GM23338 (cell line): Measurements from ENCODE around the gene ASAP2. TPM values are rescaled to one million over a fixed set of nuclear protein-coding genes. Genes with fewer than 3 reads are reported as not detected.

Source experiments
- ATAC-seq: fragments of 200-7000 bp; cut with Tn5 transposase; 3 replicates; pipeline ENCODE4 v1.9.1; 2020
- DNase-seq: peaks from one replicate; pipeline ENCODE4 v3.0.0-alpha.2; 2015; ENCODE audit warnings: low spot score
- H2AFZ ChIP-seq: fragments of 200-600 bp; sonication (generic); 2 replicates; pipeline ENCODE4 v1.8.0; 2016; ENCODE audit warnings: antibody characterized with exemption, mild to moderate bottlenecking, moderate library complexity
- H3F3A ChIP-seq: fragments of 200-600 bp; sonication (generic); replicated peaks from 2 replicates; pipeline ENCODE4 v1.8.0; 2017; ENCODE audit warnings: antibody characterized with exemption, mixed run types, low read depth
- H3K27ac ChIP-seq: fragments of 200-600 bp; sonication (generic); 2 replicates; pipeline ENCODE4 v1.6.1; 2016; ENCODE audit warnings: low read depth
- H3K27me3 ChIP-seq: fragments of 200-600 bp; sonication (generic); 2 replicates; pipeline ENCODE4 v1.8.0; 2016; ENCODE audit warnings: mild to moderate bottlenecking, mixed run types, moderate library complexity; ENCODE audit not compliant: insufficient read depth
- H3K36me3 ChIP-seq: fragments of 200-600 bp; sonication (generic); 2 replicates; pipeline ENCODE4 v1.8.0; 2016; ENCODE audit warnings: mild to moderate bottlenecking; ENCODE audit not compliant: insufficient read depth
- H3K4me1 ChIP-seq: fragments of 200-600 bp; sonication (generic); 2 replicates; pipeline ENCODE4 v1.8.0; 2016; ENCODE audit warnings: mild to moderate bottlenecking, moderate library complexity; ENCODE audit not compliant: insufficient read depth
- H3K4me2 ChIP-seq: fragments of 200-600 bp; sonication (generic); 2 replicates; pipeline ENCODE4 v1.7.1; 2017; ENCODE audit warnings: mixed run types
- H3K4me3 ChIP-seq: fragments of 200-600 bp; sonication (generic); 2 replicates; pipeline ENCODE4 v1.6.1; 2016; ENCODE audit warnings: mixed run types
- H3K79me2 ChIP-seq: fragments of 200-600 bp; sonication (generic); replicated peaks from 2 replicates; pipeline ENCODE4 v1.8.0; 2017; ENCODE audit warnings: mild to moderate bottlenecking; ENCODE audit not compliant: insufficient read depth
- H3K9me2 ChIP-seq: fragments of 200-600 bp; sonication (generic); 2 replicates; pipeline ENCODE4 v1.8.0; 2017; ENCODE audit not compliant: insufficient read depth
- H4K20me1 ChIP-seq: fragments of 200-600 bp; sonication (generic); replicated peaks from 2 replicates; pipeline ENCODE4 v1.8.0; 2017; ENCODE audit warnings: mild to moderate bottlenecking; ENCODE audit not compliant: insufficient read depth
- H3K27ac Mint-ChIP-seq: 2 replicates; pipeline ENCODE4 v1.8.0; 2020; ENCODE audit warnings: inconsistent platforms, mild to moderate bottlenecking, moderate library complexity, mixed read lengths
- H3K27me3 Mint-ChIP-seq: 3 replicates; pipeline ENCODE4 v1.8.0; 2022; ENCODE audit warnings: low read depth, mild to moderate bottlenecking, moderate library complexity, mixed read lengths, inconsistent platforms; ENCODE audit not compliant: insufficient read depth, poor library complexity
- H3K36me3 Mint-ChIP-seq: 3 replicates; pipeline ENCODE4 v1.8.0; 2021; ENCODE audit warnings: low read depth, mild to moderate bottlenecking, inconsistent platforms, moderate library complexity, mixed read lengths
- H3K4me1 Mint-ChIP-seq: 3 replicates; pipeline ENCODE4 v1.8.0; 2020; ENCODE audit warnings: mild to moderate bottlenecking, inconsistent platforms, mixed read lengths
- H3K4me3 Mint-ChIP-seq: 3 replicates; pipeline ENCODE4 v1.8.0; 2021; ENCODE audit warnings: moderate library complexity, mild to moderate bottlenecking, inconsistent platforms, mixed read lengths
- H3K9me3 Mint-ChIP-seq: 3 replicates; pipeline ENCODE4 v1.8.0; 2020; ENCODE audit warnings: moderate library complexity, mild to moderate bottlenecking, inconsistent platforms, mixed read lengths
- CREB1 ChIP-seq: fragments of 250-450 bp; sonication (Bioruptor Pico); IDR thresholded peaks from 2 replicates; pipeline ENCODE4 v1.5.0; 2020; ENCODE audit warnings: low read depth, mild to moderate bottlenecking, moderate library complexity
- EZH2 ChIP-seq: fragments of 200-600 bp; sonication (generic); IDR thresholded peaks from one replicate; pipeline ENCODE4 v1.8.0; 2017; ENCODE audit warnings: antibody characterized with exemption, mild to moderate bottlenecking, low read depth; ENCODE audit not compliant: unreplicated experiment
- EZH2phosphoT487 ChIP-seq: fragments of 200-600 bp; sonication (generic); IDR thresholded peaks from one replicate; pipeline ENCODE4 v1.8.1; 2018; ENCODE audit warnings: antibody characterized with exemption; ENCODE audit not compliant: unreplicated experiment
- JUNB ChIP-seq: IDR thresholded peaks from one replicate; pipeline ENCODE4 v1.6.1; 2016; ENCODE audit warnings: antibody characterized with exemption; ENCODE audit not compliant: unreplicated experiment
- NANOG ChIP-seq: IDR thresholded peaks from 2 replicates; pipeline ENCODE4 v1.6.1; 2016; ENCODE audit warnings: antibody characterized with exemption, borderline replicate concordance
- POLR2AphosphoS5 ChIP-seq: IDR thresholded peaks from 2 replicates; pipeline ENCODE4 v1.6.1; 2016; ENCODE audit warnings: antibody characterized with exemption, low read depth
- STAT1 ChIP-seq: IDR thresholded peaks from one replicate; pipeline ENCODE4 v1.6.1; 2016; ENCODE audit warnings: antibody characterized with exemption; ENCODE audit not compliant: unreplicated experiment
- ZNF114 ChIP-seq: fragments of 250-450 bp; sonication (Bioruptor Pico); IDR thresholded peaks from 2 replicates; pipeline ENCODE4 v1.5.0; 2020; ENCODE audit warnings: mild to moderate bottlenecking, moderate library complexity
- ZNF331 ChIP-seq: fragments of 250-450 bp; sonication (Bioruptor Pico); IDR thresholded peaks from 2 replicates; pipeline ENCODE4 v1.5.0; 2020; ENCODE audit warnings: low read depth, mild to moderate bottlenecking, moderate library complexity
- polyA plus RNA-seq: library from polyadenylated mRNA; unstranded; fragments of >200 nt; fragmentation: Nextera tagmentation; extraction: Ambion mirVana; gene quantifications from 2 replicates; pipeline ENCODE4 v1.2.1, GENCODE V29; 2016
- total RNA-seq: library from RNA; depleted of rRNA; stranded (reverse); fragments of >200 nt; shearing (Covaris generic); gene quantifications from 2 replicates; pipeline ENCODE4 v1.2.3, GENCODE V29; 2014
- TF ChIP-seq, protein P1 (sequence below): IDR thresholded peaks from 2 replicates; pipeline ENCODE4 v1.6.1; 2016; ENCODE audit warnings: antibody characterized with exemption
- TF ChIP-seq, protein P2 (sequence below): fragments of 250-450 bp; sonication (Bioruptor Pico); IDR thresholded peaks from 2 replicates; pipeline ENCODE4 v1.5.0; 2020; ENCODE audit warnings: mild to moderate bottlenecking, moderate library complexity
- TF ChIP-seq, protein P3 (sequence below), 2 experiments: fragments of 200-600 bp in 1 of 2; sonication (generic) in 1 of 2; conservative IDR thresholded peaks; 2 replicates each; pipeline versions ENCODE4 v1.5.1 to v1.6.1; 2016 to 2017; ENCODE audit warnings: antibody characterized with exemption in 2 of 2, low read depth in 2 of 2, mild to moderate bottlenecking in 2 of 2, moderate library complexity in 1 of 2
- TF ChIP-seq, protein P4 (sequence below): IDR thresholded peaks from one replicate; pipeline ENCODE4 v1.6.1; 2018; ENCODE audit warnings: antibody characterized with exemption; ENCODE audit not compliant: unreplicated experiment

ASAP2 gene
- total and polyA plus RNA-seq, 2 experiments from 2014 or later, result 2.6 to 15.6 TPM

DNA sequence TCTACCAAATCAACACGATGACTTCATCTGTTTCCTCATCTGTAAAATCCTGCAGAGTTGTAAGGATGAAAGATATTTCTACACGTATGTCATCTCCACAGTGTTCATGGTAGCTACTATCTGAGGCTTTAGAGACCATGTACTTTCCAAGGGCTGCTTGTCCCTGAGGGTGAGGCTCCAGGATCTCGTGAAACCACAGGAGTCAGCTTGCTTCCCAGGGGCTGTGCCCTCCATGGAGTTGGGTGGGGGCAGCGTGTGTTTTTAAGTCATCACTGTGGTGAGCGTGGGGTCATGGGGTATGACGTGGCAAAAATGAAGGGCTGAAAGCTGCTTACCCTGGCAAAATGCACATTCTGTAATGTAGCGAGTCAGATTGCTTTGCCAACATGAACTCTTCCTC, 81.6 kb downstream of the ASAP2 start:
- H3K79me2 ChIP-seq, result peaks cover 14% of the 10 kb centered on the region; the same call in 1 of the 2 replicates

More for the DNA sequence above, 81.6 kb downstream of the ASAP2 start:
- no peaks in the 10 kb centered on the region for H3K27me3 ChIP-seq
- DNase-seq, result no peak
- no peaks in the 10 kb centered on the region; the same call in 1 of the 2 replicates for H4K20me1 ChIP-seq
- ATAC-seq, result no peak
- peaks cover 14% of the 10 kb centered on the region for H3K36me3 Mint-ChIP-seq
- H3K4me1 ChIP-seq, result peaks cover 17% of the 10 kb centered on the region
- H3K4me1 Mint-ChIP-seq, result peaks cover 31% of the 10 kb centered on the region
- no peak overlapping the region for H3K4me3 Mint-ChIP-seq
- H3K4me3 ChIP-seq, result no peak overlapping the region
- no peaks in the 10 kb centered on the region for H3K9me3 Mint-ChIP-seq
- TF ChIP-seq, protein P1, sequence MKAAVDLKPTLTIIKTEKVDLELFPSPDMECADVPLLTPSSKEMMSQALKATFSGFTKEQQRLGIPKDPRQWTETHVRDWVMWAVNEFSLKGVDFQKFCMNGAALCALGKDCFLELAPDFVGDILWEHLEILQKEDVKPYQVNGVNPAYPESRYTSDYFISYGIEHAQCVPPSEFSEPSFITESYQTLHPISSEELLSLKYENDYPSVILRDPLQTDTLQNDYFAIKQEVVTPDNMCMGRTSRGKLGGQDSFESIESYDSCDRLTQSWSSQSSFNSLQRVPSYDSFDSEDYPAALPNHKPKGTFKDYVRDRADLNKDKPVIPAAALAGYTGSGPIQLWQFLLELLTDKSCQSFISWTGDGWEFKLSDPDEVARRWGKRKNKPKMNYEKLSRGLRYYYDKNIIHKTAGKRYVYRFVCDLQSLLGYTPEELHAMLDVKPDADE, result no peak
- TF ChIP-seq, protein P2, sequence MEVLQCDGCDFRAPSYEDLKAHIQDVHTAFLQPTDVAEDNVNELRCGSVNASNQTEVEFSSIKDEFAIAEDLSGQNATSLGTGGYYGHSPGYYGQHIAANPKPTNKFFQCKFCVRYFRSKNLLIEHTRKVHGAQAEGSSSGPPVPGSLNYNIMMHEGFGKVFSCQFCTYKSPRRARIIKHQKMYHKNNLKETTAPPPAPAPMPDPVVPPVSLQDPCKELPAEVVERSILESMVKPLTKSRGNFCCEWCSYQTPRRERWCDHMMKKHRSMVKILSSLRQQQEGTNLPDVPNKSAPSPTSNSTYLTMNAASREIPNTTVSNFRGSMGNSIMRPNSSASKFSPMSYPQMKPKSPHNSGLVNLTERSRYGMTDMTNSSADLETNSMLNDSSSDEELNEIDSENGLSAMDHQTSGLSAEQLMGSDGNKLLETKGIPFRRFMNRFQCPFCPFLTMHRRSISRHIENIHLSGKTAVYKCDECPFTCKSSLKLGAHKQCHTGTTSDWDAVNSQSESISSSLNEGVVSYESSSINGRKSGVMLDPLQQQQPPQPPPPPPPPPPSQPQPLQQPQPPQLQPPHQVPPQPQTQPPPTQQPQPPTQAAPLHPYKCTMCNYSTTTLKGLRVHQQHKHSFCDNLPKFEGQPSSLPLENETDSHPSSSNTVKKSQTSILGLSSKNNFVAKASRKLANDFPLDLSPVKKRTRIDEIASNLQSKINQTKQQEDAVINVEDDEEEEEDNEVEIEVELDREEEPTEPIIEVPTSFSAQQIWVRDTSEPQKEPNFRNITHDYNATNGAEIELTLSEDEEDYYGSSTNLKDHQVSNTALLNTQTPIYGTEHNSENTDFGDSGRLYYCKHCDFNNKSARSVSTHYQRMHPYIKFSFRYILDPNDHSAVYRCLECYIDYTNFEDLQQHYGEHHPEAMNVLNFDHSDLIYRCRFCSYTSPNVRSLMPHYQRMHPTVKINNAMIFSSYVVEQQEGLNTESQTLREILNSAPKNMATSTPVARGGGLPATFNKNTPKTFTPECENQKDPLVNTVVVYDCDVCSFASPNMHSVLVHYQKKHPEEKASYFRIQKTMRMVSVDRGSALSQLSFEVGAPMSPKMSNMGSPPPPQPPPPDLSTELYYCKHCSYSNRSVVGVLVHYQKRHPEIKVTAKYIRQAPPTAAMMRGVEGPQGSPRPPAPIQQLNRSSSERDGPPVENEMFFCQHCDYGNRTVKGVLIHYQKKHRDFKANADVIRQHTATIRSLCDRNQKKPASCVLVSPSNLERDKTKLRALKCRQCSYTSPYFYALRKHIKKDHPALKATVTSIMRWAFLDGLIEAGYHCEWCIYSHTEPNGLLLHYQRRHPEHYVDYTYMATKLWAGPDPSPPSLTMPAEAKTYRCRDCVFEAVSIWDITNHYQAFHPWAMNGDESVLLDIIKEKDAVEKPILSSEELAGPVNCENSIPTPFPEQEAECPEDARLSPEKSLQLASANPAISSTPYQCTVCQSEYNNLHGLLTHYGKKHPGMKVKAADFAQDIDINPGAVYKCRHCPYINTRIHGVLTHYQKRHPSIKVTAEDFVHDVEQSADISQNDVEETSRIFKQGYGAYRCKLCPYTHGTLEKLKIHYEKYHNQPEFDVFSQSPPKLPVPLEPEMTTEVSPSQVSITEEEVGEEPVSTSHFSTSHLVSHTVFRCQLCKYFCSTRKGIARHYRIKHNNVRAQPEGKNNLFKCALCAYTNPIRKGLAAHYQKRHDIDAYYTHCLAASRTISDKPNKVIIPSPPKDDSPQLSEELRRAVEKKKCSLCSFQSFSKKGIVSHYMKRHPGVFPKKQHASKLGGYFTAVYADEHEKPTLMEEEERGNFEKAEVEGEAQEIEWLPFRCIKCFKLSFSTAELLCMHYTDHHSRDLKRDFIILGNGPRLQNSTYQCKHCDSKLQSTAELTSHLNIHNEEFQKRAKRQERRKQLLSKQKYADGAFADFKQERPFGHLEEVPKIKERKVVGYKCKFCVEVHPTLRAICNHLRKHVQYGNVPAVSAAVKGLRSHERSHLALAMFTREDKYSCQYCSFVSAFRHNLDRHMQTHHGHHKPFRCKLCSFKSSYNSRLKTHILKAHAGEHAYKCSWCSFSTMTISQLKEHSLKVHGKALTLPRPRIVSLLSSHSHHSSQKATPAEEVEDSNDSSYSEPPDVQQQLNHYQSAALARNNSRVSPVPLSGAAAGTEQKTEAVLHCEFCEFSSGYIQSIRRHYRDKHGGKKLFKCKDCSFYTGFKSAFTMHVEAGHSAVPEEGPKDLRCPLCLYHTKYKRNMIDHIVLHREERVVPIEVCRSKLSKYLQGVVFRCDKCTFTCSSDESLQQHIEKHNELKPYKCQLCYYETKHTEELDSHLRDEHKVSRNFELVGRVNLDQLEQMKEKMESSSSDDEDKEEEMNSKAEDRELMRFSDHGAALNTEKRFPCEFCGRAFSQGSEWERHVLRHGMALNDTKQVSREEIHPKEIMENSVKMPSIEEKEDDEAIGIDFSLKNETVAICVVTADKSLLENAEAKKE, result no peak
- TF ChIP-seq CREB1 (CRISPR knock-in tag), result no peak
- no peak for TF ChIP-seq JUNB
- TF ChIP-seq STAT1, result no peak
- no peak for TF ChIP-seq POLR2AphosphoS5
- no peak for TF ChIP-seq NANOG
- no peak for TF ChIP-seq ZNF114 (CRISPR knock-in tag)
- TF ChIP-seq EZH2phosphoT487, result no peak
- no peak for TF ChIP-seq EZH2
- TF ChIP-seq, protein P3, sequence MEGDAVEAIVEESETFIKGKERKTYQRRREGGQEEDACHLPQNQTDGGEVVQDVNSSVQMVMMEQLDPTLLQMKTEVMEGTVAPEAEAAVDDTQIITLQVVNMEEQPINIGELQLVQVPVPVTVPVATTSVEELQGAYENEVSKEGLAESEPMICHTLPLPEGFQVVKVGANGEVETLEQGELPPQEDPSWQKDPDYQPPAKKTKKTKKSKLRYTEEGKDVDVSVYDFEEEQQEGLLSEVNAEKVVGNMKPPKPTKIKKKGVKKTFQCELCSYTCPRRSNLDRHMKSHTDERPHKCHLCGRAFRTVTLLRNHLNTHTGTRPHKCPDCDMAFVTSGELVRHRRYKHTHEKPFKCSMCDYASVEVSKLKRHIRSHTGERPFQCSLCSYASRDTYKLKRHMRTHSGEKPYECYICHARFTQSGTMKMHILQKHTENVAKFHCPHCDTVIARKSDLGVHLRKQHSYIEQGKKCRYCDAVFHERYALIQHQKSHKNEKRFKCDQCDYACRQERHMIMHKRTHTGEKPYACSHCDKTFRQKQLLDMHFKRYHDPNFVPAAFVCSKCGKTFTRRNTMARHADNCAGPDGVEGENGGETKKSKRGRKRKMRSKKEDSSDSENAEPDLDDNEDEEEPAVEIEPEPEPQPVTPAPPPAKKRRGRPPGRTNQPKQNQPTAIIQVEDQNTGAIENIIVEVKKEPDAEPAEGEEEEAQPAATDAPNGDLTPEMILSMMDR (conservative IDR thresholded peaks at IDR 0.05; ENCODE audit: low read depth in 2 of 2), result no peak
- no peak for TF ChIP-seq ZNF331 (CRISPR knock-in tag)
- TF ChIP-seq, protein P4, sequence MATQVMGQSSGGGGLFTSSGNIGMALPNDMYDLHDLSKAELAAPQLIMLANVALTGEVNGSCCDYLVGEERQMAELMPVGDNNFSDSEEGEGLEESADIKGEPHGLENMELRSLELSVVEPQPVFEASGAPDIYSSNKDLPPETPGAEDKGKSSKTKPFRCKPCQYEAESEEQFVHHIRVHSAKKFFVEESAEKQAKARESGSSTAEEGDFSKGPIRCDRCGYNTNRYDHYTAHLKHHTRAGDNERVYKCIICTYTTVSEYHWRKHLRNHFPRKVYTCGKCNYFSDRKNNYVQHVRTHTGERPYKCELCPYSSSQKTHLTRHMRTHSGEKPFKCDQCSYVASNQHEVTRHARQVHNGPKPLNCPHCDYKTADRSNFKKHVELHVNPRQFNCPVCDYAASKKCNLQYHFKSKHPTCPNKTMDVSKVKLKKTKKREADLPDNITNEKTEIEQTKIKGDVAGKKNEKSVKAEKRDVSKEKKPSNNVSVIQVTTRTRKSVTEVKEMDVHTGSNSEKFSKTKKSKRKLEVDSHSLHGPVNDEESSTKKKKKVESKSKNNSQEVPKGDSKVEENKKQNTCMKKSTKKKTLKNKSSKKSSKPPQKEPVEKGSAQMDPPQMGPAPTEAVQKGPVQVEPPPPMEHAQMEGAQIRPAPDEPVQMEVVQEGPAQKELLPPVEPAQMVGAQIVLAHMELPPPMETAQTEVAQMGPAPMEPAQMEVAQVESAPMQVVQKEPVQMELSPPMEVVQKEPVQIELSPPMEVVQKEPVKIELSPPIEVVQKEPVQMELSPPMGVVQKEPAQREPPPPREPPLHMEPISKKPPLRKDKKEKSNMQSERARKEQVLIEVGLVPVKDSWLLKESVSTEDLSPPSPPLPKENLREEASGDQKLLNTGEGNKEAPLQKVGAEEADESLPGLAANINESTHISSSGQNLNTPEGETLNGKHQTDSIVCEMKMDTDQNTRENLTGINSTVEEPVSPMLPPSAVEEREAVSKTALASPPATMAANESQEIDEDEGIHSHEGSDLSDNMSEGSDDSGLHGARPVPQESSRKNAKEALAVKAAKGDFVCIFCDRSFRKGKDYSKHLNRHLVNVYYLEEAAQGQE, result no peak
- H3K27ac ChIP-seq, result 0 out of 2 replicates have a peak overlapping the region, but pooled peaks have one; percentile 56
- H3K36me3 ChIP-seq, result no peaks in the 10 kb centered on the region
- no peak overlapping the region; the same call in 1 of the 2 replicates for H3K27ac Mint-ChIP-seq
- no peaks in the 10 kb centered on the region; the same call in 1 of the 2 replicates for H3K9me2 ChIP-seq
- H3F3A ChIP-seq, result no peaks in the 10 kb centered on the region
- H3K27me3 Mint-ChIP-seq, result peaks cover 10% of the 10 kb centered on the region
- no peak overlapping the region for H2AFZ ChIP-seq
- peak overlapping the region; percentile 9 for H3K4me2 ChIP-seq
